SK-N-SH (cell line): ENCODE data around the gene RPL18.

ENCODE experiments used
- EZH2phosphoT487 ChIP-seq: fragments of 200-600 bp; sonication (generic); IDR thresholded peaks from 2 replicates; pipeline ENCODE4 v1.6.1; 2017; ENCODE audit warnings: low read depth, mixed run types, mild to moderate bottlenecking, antibody characterized with exemption, moderate library complexity, borderline replicate concordance
- PBX3 ChIP-seq: IDR thresholded peaks from 2 replicates; pipeline ENCODE4; 2012
- TAF1 ChIP-seq: IDR thresholded peaks from 2 replicates; pipeline ENCODE4 v1.6.1; 2012; ENCODE audit warnings: low read depth, mild to moderate bottlenecking, low read length, moderate library complexity, borderline replicate concordance

GRCh38 chr19:48624791-48625723, 6.1 kb upstream of the RPL18 start:
- no peak for TF ChIP-seq PBX3
- TF ChIP-seq TAF1 = no peak
- TF ChIP-seq EZH2phosphoT487 = no peak
